Omental fat pad (tissue), 4 donors: ENCODE data around the gene MORC1. TPM values are rescaled to one million over a fixed set of nuclear protein-coding genes. Genes with fewer than 3 reads are reported as not detected.

ENCODE experiments used
- ATAC-seq: fragments of 150-250 bp; one replicate; pipeline ENCODE4 v1.9.1; 2016; ENCODE audit warnings: mild to moderate bottlenecking, moderate library complexity; ENCODE audit not compliant: low FRiP score
- DNase-seq: peaks from one replicate; pipeline ENCODE4 v3.0.0-alpha.2; 2019; ENCODE audit warnings: low spot score
- CTCF ChIP-seq, 3 donors: fragments of 450-650 bp; IDR thresholded peaks; one replicate each; pipeline ENCODE4 v1.5.1; 2016 to 2017; ENCODE audit warnings: antibody characterized with exemption in 3 of 3, mild to moderate bottlenecking in 3 of 3, moderate library complexity in 2 of 3
- total RNA-seq, 4 donors: library from RNA; depleted of rRNA; stranded (reverse); fragments of >200 nt; gene quantifications; one replicate each; pipeline ENCODE4 v1.1.0, GENCODE V29; 2016

The MORC1 gene
- total RNA-seq, 4 donors from 2014 or later, result 0.09 TPM; not detected in 3

GRCh38 chr3:108947855-108948254 lies 170.1 kb downstream of the MORC1 start:
- ATAC-seq (no peak), DNase-seq (no peak)
- no peak for TF ChIP-seq CTCF (IDR thresholded peaks at IDR 0.05)

GRCh38 chr3:108946292-108947285 lies 171.3 kb downstream of the MORC1 start:
- no peak for ATAC-seq
- DNase-seq, result no peak
- no peak for TF ChIP-seq CTCF (IDR thresholded peaks at IDR 0.05)

- no peak for DNase-seq
- no peak for TF ChIP-seq CTCF (IDR thresholded peaks at IDR 0.05)
- no peak for ATAC-seq
Observed at GRCh38 chr3:108940568-108941263, 177.2 kb downstream of the MORC1 start.

- DNase-seq (no peak), ATAC-seq (no peak)
- no peak for TF ChIP-seq CTCF (IDR thresholded peaks at IDR 0.05)
Observed at GRCh38 chr3:108940166-108940565, 177.8 kb downstream of the MORC1 start.

- no peak for ATAC-seq
- no peak for DNase-seq
- TF ChIP-seq CTCF (IDR thresholded peaks at IDR 0.05), result no peak
Observed at GRCh38 chr3:108936924-108937689, 180.8 kb downstream of the MORC1 start.

GRCh38 chr3:108931035-108931434 lies 186.9 kb downstream of the MORC1 start:
- no peak for TF ChIP-seq CTCF (IDR thresholded peaks at IDR 0.05)
- ATAC-seq (no peak), DNase-seq (no peak)
